Stimulated activated naive CD8-positive, alpha-beta T cell treated with anti-CD3 and anti-CD28 coated beads, Interleukin-15, amount 100 ng/mL, for 72 hours (primary cell): ENCODE results near the gene MRAS.

Experiments used
- ATAC-seq: fragments of 150-1000 bp; cut with Tn5 transposase; 2 replicates; pipeline ENCODE4 v1.10.0; 2021; ENCODE audit warnings: mild to moderate bottlenecking, moderate library complexity
- DNase-seq, 2 donors: peaks; one replicate each; pipeline ENCODE4 v3.0.0; 2021 to 2022
- H3K27ac Mint-ChIP-seq, 2 donors: one replicate each; pipeline ENCODE4 v1.8.0; 2022; ENCODE audit warnings: mild to moderate bottlenecking in 2 of 2, mixed read lengths in 2 of 2, moderate library complexity in 2 of 2
- H3K27me3 Mint-ChIP-seq: one replicate; pipeline ENCODE4 v1.8.0; 2022; ENCODE audit warnings: mixed read lengths
- H3K4me1 Mint-ChIP-seq: one replicate; pipeline ENCODE4 v1.8.0; 2022; ENCODE audit warnings: mild to moderate bottlenecking, mixed read lengths
- H3K4me3 Mint-ChIP-seq, 2 donors: one replicate each; pipeline ENCODE4 v1.8.0; 2022; ENCODE audit warnings: mild to moderate bottlenecking in 2 of 2, mixed read lengths in 2 of 2, moderate library complexity in 1 of 2
- H3K9me3 Mint-ChIP-seq, 2 donors: one replicate each; pipeline ENCODE4 v1.8.0; 2022; ENCODE audit warnings: mixed read lengths in 2 of 2

The MRAS gene

DNA sequence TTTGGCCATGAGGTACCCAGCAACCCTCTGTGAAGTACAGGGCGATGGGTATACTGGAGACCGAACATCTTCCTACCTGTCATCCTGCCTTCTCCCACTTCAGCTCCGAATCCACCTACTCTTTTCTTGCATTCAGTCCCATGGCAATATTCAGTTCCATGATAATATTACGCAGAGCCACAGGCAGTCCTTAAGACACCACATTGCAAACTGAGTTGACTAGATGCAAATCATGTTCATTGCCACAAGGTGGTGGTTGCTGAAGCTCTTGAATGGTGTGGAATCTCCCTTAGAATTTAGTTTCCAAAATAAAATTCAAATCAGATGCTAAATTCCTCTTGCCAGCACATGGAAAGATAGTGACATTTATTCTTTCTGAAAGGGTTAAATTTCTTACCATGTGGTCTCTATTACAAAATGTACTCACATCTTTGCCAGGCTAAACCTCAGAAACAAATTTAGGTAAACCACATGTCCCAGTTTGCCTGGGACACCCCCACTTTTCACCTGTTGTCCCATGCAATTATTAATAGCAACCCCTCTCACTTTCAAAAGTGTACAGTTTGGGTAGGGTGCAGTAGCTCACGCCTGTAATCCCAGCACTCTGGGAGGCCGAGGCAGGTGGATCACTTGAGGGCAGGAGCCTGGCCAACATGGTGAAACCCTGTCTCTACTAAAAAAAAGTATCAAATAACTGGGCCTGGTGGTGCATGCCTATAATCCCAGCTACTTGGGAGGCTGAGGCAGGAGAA lies 17.1 kb upstream of the MRAS start:
- Mint-ChIP-seq H3K4me1 (peaks cover 38% of the 10 kb centered on the region), H3K4me3 (peak overlapping the region in 1 of 2 donors; percentile 37), H3K27me3 (no peaks in the 10 kb centered on the region), H3K9me3 (no peaks in the 10 kb centered on the region), H3K27ac (no peak overlapping the region)
- ATAC-seq, result peak; percentile 31
- peak in 1 of 2 donors; percentile 20 for DNase-seq

DNA sequence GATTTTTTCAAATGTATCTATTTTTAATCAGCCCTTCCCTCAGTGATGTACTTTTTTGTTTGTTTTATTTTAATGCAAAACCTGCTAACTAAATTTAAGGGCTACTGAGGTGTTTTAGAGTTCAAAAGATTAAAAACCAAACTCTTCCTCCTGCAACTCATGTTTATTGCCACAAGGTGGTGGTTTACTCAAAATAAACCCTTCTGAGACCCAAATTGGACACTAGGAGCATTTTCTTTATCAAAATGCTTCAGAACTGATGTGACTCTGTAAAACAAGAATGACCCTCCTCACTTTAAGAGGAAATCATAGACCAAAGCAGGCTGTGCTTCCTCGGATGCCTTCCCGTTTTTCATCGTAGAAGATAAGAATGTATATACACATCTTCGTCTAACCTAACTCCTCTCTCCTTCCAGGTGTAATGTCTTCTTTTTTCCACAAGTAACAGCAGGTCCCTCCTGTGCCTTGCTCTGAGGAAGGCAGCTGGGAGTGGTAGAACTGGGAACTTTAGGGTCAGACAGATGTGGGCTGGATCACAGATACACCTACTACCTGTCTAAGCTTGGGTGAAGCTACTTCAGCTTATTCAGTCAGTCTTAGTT lies 15.8 kb upstream of the MRAS start:
- no peak for DNase-seq
- H3K27ac Mint-ChIP-seq, result no peak overlapping the region
- no peaks in the 10 kb centered on the region for H3K27me3 Mint-ChIP-seq
- ATAC-seq, result no peak
- H3K4me3 Mint-ChIP-seq, result no peak overlapping the region
- no peaks in the 10 kb centered on the region for H3K9me3 Mint-ChIP-seq
- peaks cover 36% of the 10 kb centered on the region for H3K4me1 Mint-ChIP-seq

DNA sequence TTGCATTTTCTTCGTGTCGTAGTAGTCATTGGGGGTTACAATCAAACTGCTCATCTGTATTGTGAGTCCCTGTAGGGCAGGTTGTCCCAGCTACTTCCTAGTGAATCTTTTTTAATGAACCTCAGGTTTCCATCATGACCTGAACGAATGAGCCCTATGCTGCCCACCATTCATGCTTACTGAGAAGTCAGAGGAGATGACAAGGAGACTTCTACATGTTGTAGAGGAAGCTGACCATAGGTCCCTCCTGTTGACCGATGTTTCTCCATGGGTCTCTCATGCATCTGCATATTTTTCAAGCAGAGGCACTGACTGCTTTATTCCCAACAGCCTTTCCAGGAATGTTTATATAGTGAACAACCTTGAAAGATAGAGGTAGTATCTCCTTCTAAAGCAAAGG lies 13.8 kb upstream of the MRAS start:
- Mint-ChIP-seq H3K4me1 (peaks cover 25% of the 10 kb centered on the region), H3K9me3 (no peaks in the 10 kb centered on the region), H3K27ac (no peak overlapping the region), H3K27me3 (no peaks in the 10 kb centered on the region), H3K4me3 (no peak overlapping the region)
- DNase-seq (no peak), ATAC-seq (no peak)

DNA sequence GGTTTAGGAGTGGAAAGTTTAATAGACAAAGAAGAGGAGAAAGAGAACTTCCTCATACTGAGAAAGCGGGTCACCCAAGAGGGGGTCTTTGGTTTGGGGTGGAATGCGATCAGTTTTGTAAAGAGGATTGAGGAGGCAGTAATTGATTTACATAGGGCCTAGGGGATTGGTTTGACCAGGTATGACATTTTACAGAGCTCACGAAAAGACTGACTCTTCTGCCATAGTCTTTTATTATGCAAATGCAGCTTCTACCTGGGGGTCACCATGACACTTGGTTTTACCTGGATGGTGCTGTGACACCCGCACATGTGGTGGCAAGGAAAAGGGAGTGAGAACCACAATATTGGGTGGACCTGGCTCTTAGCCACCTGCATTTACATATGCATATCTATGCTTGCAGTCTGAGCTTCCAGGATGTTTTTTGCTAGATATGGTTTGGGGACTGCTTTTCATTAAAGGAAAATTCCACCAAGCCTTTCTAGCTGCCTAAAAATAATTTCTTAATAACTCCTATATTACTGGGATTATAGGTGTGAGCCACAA lies 11.9 kb upstream of the MRAS start:
- Mint-ChIP-seq H3K4me1 (peaks cover 9% of the 10 kb centered on the region), H3K27ac (no peak overlapping the region), H3K9me3 (no peaks in the 10 kb centered on the region), H3K4me3 (no peak overlapping the region), H3K27me3 (no peaks in the 10 kb centered on the region)
- ATAC-seq (no peak), DNase-seq (no peak)

DNA sequence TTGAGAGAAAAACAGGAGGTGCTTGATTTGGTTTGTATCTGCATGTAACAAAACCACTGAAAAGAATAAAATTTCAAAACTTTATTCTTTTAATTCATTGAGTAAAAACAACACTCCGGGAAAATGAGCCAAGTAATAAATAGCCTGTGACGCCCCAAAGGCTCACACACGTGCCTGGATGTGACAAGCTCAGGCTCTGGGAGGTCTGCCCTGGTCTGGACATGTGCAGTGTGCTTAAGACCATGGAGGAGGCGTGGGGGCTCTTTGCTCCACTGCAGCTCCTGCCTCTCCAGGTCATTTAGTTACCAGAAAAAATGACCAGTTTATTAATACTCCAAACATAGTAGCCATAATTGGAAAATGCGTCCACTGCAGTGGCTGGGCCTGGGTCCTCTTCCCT lies 10.1 kb upstream of the MRAS start:
- DNase-seq (no peak), ATAC-seq (no peak)
- Mint-ChIP-seq H3K4me3 (no peak overlapping the region), H3K27me3 (no peaks in the 10 kb centered on the region), H3K4me1 (no peaks in the 10 kb centered on the region), H3K9me3 (no peaks in the 10 kb centered on the region), H3K27ac (no peak overlapping the region)

DNA sequence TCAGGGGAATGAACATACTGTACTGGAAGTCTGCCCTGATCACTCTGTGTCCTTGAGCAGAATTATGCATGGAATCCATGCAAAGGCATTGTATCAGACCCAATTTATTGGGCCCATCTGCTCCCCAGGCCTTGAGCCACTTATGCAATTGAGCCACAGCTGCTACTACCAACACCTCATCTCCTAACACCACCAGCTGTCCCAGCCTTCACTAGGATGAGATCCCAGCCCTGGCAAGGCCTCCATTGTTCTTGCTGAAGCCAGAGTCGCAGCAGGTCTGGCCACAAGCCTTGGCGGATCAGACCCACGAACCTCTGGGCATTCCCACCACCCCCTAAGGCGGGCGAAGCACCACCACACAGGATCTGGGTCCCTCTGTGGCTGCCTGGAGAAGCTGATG lies 9.6 kb upstream of the MRAS start:
- H3K4me3 Mint-ChIP-seq, result no peak overlapping the region
- H3K27ac Mint-ChIP-seq, result no peak overlapping the region
- H3K4me1 Mint-ChIP-seq, result no peaks in the 10 kb centered on the region
- H3K9me3 Mint-ChIP-seq, result no peaks in the 10 kb centered on the region
- DNase-seq, result no peak
- ATAC-seq, result no peak
- no peaks in the 10 kb centered on the region for H3K27me3 Mint-ChIP-seq

DNA sequence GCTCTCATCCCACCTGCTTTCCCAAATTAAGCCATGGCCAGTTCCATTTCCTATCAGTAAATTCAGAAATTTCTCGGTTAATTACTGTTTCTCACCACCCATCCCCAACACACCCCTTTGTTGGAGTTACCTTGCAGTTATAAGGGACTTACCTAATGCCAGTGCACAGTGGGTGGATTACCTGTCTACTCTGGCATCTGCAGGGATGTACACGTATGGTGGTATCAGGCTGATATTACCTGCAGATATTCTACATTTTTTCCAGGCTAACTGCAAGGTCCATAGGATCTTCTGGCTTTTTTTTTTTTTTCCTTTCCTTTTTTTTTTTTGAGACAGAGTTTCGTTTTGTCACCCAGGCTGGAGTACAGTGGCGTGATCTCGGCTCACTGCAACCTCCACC lies 7.9 kb upstream of the MRAS start:
- Mint-ChIP-seq H3K4me1 (no peaks in the 10 kb centered on the region), H3K9me3 (no peaks in the 10 kb centered on the region), H3K27ac (no peak overlapping the region), H3K4me3 (no peak overlapping the region), H3K27me3 (peaks cover 6% of the 10 kb centered on the region)
- ATAC-seq (no peak), DNase-seq (no peak)

DNA sequence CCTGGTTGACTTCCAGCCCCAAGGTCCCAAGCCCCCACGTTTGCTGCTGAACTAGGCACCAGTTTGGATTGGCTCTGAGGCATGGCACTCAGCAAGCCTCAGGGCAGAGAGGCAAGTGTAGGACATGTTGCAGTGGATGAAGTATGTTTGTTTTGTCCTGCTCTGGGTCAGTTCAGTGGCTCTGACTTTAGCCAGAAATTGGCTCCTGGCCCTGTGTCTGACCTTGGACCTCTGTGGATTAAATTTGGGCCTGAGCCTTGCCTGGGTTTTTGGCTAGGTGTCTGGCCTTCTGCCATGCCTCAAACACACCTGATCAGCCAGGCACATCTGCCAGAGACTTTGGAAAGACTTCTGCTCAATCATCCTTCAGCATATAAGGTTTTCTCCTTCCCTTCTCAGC lies 3.6 kb upstream of the MRAS start:
- peaks cover 44% of the 10 kb centered on the region for H3K27me3 Mint-ChIP-seq
- peaks cover 12% of the 10 kb centered on the region for H3K4me1 Mint-ChIP-seq
- no peak for ATAC-seq

DNA sequence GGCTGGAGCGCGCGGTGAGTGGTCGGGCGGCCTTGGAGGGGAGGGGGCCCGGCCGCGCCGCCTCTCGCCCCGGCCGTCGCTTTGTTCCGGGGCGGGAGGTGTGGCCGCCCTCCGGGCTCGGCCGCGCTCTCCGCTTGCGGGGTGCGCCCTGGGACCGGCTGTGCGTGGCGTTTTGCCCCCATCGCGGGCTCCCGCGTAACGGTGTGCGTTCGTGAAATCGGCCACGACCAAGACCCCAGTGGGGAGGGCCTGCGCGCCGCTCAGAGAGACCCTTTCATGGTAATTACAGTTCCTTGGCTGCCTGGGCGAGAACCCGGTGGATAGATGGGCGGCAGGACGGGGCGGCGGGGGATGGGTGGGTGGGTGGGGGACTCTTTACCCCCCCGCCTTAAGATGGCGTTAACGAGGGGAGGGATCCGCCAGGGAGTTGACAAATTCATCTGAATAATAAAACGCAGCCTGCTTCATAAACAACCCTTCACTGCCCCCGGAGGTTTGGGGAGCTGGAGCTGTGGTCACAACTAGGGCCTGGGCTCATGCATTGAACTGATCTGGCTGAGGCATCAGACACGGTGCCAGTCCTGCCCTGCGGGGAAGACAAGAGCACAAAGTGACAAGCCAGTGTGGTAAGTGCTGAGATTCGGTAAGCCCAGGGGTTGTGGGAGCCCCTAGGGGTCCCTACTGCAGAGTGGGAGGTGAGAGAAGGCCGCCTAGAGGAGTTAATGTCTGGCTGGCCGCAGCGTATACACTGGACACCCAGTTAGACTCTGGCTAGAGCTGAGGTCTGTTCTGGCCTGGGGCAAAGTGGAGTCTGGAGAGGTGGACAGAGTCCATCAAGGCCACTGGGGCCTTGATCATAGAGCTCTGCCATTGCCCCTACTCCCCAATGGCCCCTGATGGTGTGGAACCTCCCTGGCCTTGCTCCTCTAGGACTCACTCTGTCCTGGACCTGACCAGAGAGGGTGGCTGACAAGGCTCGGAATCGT lies 668 bp downstream of the MRAS start:
- Mint-ChIP-seq H3K27me3 (peaks cover 53% of the 10 kb centered on the region), H3K4me1 (peaks cover 12% of the 10 kb centered on the region), H3K4me3 (peak overlapping the region in 1 of 2 donors; percentile 26), H3K27ac (no peak overlapping the region), H3K9me3 (no peaks in the 10 kb centered on the region)
- no peak for DNase-seq
- peak; percentile 32 for ATAC-seq

More for the DNA sequence above, 3.6 kb upstream of the MRAS start:
- DNase-seq, result no peak
- Mint-ChIP-seq H3K27ac (no peak overlapping the region), H3K4me3 (no peak overlapping the region), H3K9me3 (no peaks in the 10 kb centered on the region)

DNA sequence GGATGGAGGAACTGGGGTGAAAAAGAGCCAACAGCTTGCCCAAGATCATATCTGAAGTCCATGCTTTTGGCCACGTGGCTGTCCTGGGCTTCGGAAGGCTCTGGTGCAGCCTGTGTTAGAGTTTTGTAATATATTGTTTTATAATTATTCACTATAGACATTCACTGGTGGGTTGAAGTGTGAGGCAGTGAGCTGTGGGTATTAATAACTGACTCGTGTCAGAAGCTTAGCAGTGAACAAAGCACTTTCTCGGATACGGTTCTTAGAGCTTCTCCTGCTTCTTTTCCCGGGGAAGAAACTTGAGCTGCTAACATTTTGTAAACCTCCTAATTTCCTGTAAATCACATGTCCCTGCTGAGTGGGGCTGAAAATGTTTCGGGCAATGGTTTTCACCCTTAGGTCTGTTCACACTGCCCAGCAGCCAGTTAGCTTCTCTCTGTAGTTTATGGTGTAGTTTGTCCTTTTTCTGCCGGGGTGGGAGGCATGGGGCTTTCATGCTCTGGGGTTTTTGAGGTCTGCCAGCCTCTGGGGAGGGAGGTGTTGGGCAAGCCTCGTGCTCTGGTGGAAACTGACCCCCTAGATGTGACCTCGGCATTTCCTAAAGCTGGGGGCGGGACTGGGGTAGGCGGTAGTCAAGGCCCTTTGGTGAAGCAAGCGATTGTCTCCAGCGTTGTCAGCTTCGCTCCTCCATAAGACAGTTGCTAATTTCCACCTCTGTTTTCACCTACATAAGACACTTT lies 1.7 kb downstream of the MRAS start:
- Mint-ChIP-seq H3K27ac (no peak overlapping the region), H3K27me3 (peaks cover 52% of the 10 kb centered on the region), H3K9me3 (no peaks in the 10 kb centered on the region), H3K4me3 (no peak overlapping the region), H3K4me1 (peaks cover 12% of the 10 kb centered on the region)
- DNase-seq (no peak), ATAC-seq (no peak)

DNA sequence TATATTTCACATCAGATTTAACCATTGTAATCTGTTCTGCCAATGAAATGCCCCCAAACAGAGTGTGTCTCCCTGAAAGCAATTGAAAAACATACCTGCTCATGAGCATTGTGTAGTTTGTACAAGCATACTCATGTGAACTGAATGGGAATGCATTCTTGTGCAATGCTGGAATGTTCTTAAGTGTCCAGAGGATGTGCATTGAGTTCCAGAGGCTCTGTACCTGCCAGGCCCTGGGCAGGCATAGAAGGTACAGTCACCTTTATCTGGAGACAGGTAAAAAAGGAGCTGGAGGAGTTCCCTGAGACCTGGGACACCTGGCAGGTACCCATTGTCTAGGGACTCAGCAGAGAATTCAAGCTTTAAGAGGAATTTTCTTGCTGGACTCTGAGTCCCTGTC lies 2.8 kb downstream of the MRAS start:
- no peak overlapping the region for H3K27ac Mint-ChIP-seq
- H3K27me3 Mint-ChIP-seq, result peaks cover 41% of the 10 kb centered on the region
- no peaks in the 10 kb centered on the region for H3K9me3 Mint-ChIP-seq
- H3K4me1 Mint-ChIP-seq, result peaks cover 12% of the 10 kb centered on the region
- H3K4me3 Mint-ChIP-seq, result no peak overlapping the region
- no peak for DNase-seq
- no peak for ATAC-seq

DNA sequence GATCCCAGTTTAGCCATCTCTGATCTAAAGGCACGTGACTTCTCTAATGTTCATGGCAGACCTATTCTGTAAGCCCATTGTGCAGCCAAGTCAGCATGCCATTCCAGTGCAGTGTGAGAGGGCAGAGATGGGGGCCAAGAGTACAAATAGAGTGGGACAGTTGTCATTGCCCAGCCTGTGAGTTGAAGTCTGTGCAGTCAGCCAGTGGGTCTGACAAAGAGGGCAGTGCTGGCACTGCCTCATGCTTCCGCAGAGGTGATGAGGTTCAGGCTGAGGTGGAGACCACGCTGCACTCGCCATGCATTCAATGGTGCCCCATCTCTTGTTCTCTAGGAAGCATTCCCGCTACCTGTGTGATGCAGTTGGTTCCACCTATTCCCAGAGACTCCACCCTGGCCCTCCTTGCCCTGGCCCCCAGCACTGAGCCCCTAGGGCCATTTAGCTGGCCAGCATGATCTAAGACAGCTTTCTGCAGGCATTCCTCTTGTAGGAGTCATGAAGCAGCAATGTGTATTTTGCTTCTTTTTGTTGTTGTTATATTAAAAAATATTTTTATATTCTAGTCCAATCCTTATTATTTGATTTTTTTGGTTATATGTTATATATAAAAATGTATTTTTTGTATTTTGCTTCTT lies 3.7 kb downstream of the MRAS start:
- Mint-ChIP-seq H3K27ac (no peak overlapping the region), H3K4me1 (peaks cover 11% of the 10 kb centered on the region), H3K27me3 (peaks cover 33% of the 10 kb centered on the region), H3K9me3 (no peaks in the 10 kb centered on the region), H3K4me3 (no peak overlapping the region)
- DNase-seq (no peak), ATAC-seq (no peak)

DNA sequence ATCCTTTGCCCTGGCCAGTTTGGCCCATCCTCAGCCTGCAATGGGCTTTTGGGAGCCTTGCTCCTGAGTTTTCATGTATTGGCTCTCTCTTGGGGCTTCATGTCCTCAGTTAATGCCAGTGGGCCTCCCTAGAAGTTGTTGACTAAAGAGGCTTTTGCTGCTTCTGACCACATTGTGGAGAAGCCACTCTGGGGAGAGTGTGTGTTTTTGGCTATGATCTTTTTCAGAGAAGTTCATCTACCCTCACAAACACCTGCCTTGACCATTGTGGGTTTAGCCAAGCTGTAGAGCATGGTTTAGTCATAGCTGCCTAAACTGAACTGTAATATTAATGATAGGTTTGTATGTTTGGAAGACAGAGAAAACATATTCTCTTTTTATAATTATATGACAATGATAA lies 6.0 kb downstream of the MRAS start:
- H3K4me3 Mint-ChIP-seq, result no peak overlapping the region
- ATAC-seq, result no peak
- DNase-seq, result no peak
- H3K27me3 Mint-ChIP-seq, result peaks cover 14% of the 10 kb centered on the region
- H3K27ac Mint-ChIP-seq, result no peak overlapping the region
- no peaks in the 10 kb centered on the region for H3K4me1 Mint-ChIP-seq
- H3K9me3 Mint-ChIP-seq, result no peaks in the 10 kb centered on the region

DNA sequence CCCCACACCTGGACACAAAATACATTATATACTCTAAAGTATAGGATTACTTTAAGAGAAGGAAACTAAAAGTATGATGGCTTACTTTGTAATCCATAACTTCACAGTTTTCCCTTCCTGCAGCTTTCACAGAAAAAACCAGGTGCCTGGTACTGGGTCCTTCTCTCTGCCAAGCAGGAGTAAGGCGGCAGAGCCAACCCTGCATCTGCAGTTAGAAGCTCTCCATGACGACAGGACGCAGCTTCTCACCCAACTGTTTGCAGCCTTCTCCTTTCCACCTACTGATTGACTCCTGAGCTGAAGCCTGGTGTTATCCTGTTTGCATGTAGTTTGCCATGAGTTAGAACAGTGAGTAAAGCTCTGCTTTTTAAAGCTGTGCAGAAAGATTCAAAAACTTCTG lies 6.7 kb downstream of the MRAS start:
- ATAC-seq (no peak), DNase-seq (no peak)
- Mint-ChIP-seq H3K4me1 (no peaks in the 10 kb centered on the region), H3K27me3 (peaks cover 7% of the 10 kb centered on the region), H3K9me3 (no peaks in the 10 kb centered on the region), H3K27ac (no peak overlapping the region), H3K4me3 (no peak overlapping the region)
